Esophagus (tissue), 2 donors: ENCODE results near the gene DPM1. TPM values are rescaled to one million over a fixed set of nuclear protein-coding genes. Genes with fewer than 3 reads are reported as not detected.

Source experiments
- H3K27ac ChIP-seq, 2 donors: one replicate each; pipeline ENCODE4 v1.5.1; 2013; ENCODE audit warnings: low read depth in 2 of 2, mild to moderate bottlenecking in 2 of 2, inconsistent platforms in 1 of 2, low read length in 1 of 2, moderate library complexity in 1 of 2
- H3K27me3 ChIP-seq, 2 donors: one replicate each; pipeline ENCODE4 v1.6.1; 2013; ENCODE audit warnings: low read length in 2 of 2, control low read depth in 1 of 2, mild to moderate bottlenecking in 1 of 2; ENCODE audit not compliant: insufficient read depth in 2 of 2, control insufficient read depth in 1 of 2
- H3K36me3 ChIP-seq, 2 donors: one replicate each; pipeline ENCODE4 v1.6.1; 2013; ENCODE audit warnings: low read length in 1 of 2; ENCODE audit not compliant: control insufficient read depth in 2 of 2, insufficient read depth in 2 of 2
- H3K4me1 ChIP-seq, 2 donors: one replicate each; pipeline ENCODE4 v1.6.1; 2013; ENCODE audit warnings: low read length in 1 of 2; ENCODE audit not compliant: control insufficient read depth in 2 of 2, insufficient read depth in 2 of 2
- H3K4me3 ChIP-seq, 2 donors: one replicate each; pipeline ENCODE4 v1.5.1; 2013; ENCODE audit warnings: low read length in 2 of 2, mild to moderate bottlenecking in 2 of 2, low read depth in 1 of 2, moderate library complexity in 1 of 2
- H3K9me3 ChIP-seq, 2 donors: one replicate each; pipeline ENCODE4 v1.6.1; 2013; ENCODE audit warnings: mild to moderate bottlenecking in 2 of 2, low read depth in 1 of 2, low read length in 1 of 2, moderate library complexity in 1 of 2; ENCODE audit not compliant: control insufficient read depth in 2 of 2, insufficient read depth in 1 of 2
- WGBS, 2 donors: extraction: QIAGEN DNeasy Blood & Tissue Kit; methylation state at CpG; one replicate each; pipeline ENCODE4 v1.1.7; 2013; 5-methylcytosine and 5-hydroxymethylcytosine counted together
- polyA plus RNA-seq, 2 donors: library from polyadenylated mRNA; stranded (reverse); fragments of 200-250 nt; gene quantifications; one replicate each; pipeline ENCODE4 v1.2.3, GENCODE V29; 2013
- donor health status: healthy with polysubstance abuse.
- donor health status: Bipolar disorder and iron deficiency.

DPM1 gene
- polyA plus RNA-seq, 2 donors, result 20.7 to 55.8 TPM

DNA sequence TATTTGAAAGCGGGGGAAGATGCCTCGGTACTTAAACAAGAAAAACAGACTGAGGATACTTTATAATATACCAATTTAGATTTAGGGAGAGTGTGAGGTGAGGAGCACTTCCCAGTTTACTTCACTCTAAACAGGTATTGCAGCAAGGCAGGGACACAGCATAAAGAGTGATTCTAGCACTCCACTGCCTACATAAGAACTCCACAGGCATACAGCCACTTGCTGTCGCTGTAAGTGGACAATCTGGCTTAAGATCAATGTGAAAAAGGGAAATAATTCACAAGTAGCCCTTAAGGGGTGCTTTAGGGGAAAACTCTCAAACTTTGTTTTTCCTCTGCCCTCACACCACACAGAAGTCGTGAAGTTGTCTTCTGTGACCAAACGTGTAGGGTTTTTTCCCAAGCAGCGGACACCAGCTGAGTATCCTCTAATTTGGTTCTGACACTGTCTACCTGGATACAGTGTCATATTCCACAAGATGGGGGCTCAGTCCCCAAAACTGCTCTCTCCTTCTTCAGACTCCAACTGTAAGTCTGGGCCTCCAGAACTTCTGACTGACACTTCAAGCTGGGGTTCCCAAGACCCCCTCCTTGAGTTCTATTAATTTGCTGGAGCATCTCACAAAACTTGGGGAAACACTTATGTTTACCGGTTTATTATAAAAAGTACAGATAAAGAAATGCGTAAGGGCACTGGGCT is 36.4 kb downstream of the DPM1 start:
- Histone ChIP-seq H3K4me3 (no peak overlapping the region), H3K36me3 (peaks cover 0 to 3% of the 10 kb centered on the region in 2 donors), H3K27ac (no peak overlapping the region), H3K27me3 (no peaks in the 10 kb centered on the region), H3K9me3 (no peaks in the 10 kb centered on the region), H3K4me1 (peaks cover 5 to 8% of the 10 kb centered on the region in 2 donors)
- 69% methylated on average over 8 of the region's 8 CpGs for WGBS, 2 donors

DNA sequence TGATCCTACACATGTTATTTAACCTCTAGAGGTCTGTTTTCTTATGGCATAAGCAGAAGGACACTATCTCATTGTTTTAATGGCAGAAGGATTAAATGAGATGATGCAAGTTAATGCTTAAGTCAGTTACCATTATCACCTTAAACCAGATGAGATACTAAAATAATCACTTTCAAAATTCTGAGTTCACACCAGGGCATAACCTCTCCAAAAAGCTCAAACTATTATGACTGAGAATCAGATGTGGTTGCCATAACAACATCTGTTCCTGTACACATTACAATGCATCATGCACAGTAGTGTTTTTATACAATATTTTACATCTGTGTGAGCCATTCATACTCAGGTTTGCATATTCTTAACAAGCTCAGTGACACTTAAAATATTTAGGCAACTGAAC is 37.3 kb downstream of the DPM1 start:
- no peak overlapping the region for H3K4me3 ChIP-seq
- H3K4me1 ChIP-seq, result peaks cover 5 to 13% of the 10 kb centered on the region in 2 donors
- no peaks in the 10 kb centered on the region for H3K27me3 ChIP-seq
- H3K36me3 ChIP-seq, result peaks cover 0 to 3% of the 10 kb centered on the region in 2 donors
- no peak overlapping the region for H3K27ac ChIP-seq
- no peaks in the 10 kb centered on the region for H3K9me3 ChIP-seq

DNA sequence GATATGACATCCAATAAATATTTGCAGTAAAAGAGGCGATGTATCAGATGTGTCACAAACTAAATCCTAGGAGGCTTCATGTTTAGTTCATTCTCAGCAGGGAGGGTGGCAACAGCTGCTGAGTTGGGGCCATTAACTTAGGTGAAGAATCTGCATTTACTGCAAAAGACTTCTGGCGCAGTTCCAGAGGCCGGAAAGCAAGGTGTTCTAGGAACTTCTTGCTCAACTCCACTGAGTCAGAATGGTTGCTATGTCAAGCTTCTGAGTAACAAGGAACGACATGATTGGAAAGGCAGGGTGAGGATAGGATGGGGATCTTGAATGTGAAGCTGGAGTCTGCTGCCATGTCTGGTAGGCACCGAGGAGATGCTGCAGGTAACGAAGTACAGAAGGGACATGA is 38.8 kb downstream of the DPM1 start:
- Histone ChIP-seq H3K4me3 (no peak overlapping the region), H3K27ac (peak overlapping the region in 1 of 2 donors; percentile 24), H3K4me1 (peaks cover 5 to 13% of the 10 kb centered on the region in 2 donors), H3K27me3 (no peaks in the 10 kb centered on the region), H3K9me3 (no peaks in the 10 kb centered on the region), H3K36me3 (peaks cover 0 to 3% of the 10 kb centered on the region in 2 donors)
- 60 to 68% methylated on average over 6 of the region's 6 CpGs for WGBS, 2 donors

DNA sequence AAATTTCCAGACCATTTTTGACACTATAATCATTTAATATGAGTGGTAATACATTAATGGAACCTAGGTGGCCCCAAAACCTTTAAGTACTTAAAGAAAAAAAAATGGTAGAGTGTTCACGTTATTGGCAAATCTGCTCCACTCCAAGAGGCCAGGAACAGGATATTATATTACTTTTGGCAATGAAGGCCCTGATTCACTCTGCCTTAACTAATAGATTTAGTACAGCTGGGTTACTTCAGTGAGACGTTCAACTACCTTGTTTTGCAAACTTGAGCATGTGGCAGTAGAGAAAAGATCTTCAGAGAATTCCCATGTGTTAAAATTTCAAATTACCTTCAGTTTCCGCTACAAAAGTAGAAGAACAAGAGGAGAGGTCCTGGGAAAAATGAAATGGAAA is 39.9 kb downstream of the DPM1 start:
- no peaks in the 10 kb centered on the region for H3K9me3 ChIP-seq
- no peaks in the 10 kb centered on the region for H3K36me3 ChIP-seq
- no peaks in the 10 kb centered on the region for H3K27me3 ChIP-seq
- no peak overlapping the region for H3K4me3 ChIP-seq
- peaks cover 5 to 13% of the 10 kb centered on the region in 2 donors for H3K4me1 ChIP-seq
- 44 to 57% methylated on average over 3 of the region's 3 CpGs for WGBS, 2 donors
- H3K27ac ChIP-seq, result no peak overlapping the region

DNA sequence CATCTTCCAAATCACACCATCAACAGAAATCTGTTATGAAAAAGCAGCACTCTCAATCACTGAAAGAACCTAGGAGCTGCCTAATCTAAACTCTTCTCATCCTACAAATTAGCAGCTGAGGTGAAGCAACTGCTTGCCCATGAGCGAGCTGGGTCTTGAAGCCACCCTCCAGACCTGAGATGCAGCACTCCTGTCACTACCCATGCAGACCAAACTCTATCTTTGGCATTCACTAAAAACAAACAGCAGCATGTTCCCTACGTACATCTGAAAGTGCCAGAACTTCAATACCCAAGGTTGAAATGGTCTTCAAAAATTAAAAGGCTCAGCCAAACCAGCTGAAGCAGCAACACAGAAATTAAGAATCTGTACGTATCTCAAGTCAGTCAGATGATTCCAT is 41.4 kb downstream of the DPM1 start:
- Histone ChIP-seq H3K9me3 (no peaks in the 10 kb centered on the region), H3K36me3 (no peaks in the 10 kb centered on the region), H3K27ac (peak overlapping the region in 1 of 2 donors; percentile 53), H3K27me3 (no peaks in the 10 kb centered on the region), H3K4me3 (no peak overlapping the region), H3K4me1 (peaks cover 5 to 12% of the 10 kb centered on the region in 2 donors)
- WGBS, 2 donors, result 57 to 68% methylated on average over 3 of the region's 3 CpGs

DNA sequence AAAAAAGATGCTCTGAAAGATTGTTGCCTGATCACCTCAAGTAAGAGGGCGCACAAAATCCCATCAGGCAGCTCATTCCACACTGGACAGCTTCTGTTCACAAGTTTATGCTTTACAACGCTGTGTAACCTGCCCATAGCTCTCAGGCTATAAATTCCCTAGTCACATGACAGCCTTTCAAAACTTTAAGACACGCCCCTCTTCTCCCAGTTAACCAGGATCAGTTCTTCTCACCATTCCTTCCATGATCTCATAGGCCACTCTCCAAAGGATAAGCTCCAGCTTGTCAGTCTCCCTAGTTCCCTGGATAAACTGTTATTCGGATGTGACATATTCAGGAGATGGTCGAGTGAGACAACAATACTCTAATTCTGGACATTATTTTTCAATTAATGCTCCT is 42.1 kb downstream of the DPM1 start:
- Histone ChIP-seq H3K9me3 (no peaks in the 10 kb centered on the region), H3K4me3 (no peak overlapping the region), H3K27ac (no peak overlapping the region), H3K27me3 (no peaks in the 10 kb centered on the region), H3K36me3 (no peaks in the 10 kb centered on the region), H3K4me1 (peaks cover 5 to 10% of the 10 kb centered on the region in 2 donors)
- 41 to 44% methylated on average over 5 of the region's 5 CpGs for WGBS, 2 donors

DNA sequence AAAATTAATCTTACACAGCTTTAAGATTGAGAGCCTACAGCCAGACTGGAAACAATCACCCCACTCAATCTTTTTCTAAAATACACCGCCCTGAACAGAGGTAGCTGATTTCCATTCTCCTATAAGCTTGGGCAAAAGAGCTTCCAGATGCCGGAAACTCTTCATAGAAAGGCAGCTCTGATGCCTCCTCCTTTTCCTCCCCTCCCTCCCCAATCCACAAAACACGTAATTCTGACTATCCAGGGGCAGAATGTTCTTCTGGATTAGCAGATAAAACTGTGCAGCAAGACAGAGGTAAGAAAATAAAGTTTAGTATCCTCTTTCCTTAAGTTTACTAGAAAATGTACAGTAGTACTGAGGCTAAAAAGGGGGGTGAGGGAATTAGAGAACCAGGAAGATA is 42.9 kb downstream of the DPM1 start:
- Histone ChIP-seq H3K4me3 (no peak overlapping the region), H3K36me3 (no peaks in the 10 kb centered on the region), H3K27ac (no peak overlapping the region), H3K9me3 (no peaks in the 10 kb centered on the region), H3K4me1 (peaks cover 5 to 10% of the 10 kb centered on the region in 2 donors), H3K27me3 (no peaks in the 10 kb centered on the region)
- WGBS, 2 donors, result 39 to 42% methylated on average over 3 of the region's 3 CpGs

DNA sequence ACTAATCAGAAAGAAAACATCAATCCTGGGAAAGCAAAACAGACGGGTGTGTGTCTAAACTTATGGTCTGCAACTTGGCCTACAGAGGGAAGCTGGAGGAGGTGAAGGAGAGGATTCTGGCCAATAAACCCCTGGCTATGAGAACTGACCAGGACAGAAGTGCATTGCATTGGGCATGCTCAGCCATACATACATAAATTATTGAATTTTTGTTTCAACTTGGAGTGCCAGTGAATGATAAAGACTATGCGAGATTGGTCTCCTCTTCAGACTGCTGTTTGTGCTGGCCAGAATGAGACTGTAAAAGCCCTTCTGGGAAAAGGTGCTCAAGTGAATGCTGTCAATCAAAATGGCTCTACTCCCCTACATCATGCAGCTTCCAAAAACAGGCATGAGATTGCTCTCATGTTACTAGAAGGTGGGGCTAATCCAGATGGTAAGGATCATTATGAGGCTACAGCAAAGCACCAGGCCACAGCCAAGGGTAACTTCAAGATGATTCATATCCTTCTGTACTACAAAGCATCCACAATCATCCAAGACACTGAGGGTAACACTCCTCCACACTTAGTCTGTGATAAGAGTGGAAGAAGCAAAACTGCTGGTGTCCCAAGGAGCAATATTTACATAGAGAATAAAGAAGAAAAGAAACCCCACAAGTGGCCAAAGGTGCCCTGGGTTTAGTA is 44.5 kb downstream of the DPM1 start:
- Histone ChIP-seq H3K27me3 (no peaks in the 10 kb centered on the region), H3K4me1 (peaks cover 0 to 6% of the 10 kb centered on the region in 2 donors), H3K9me3 (no peaks in the 10 kb centered on the region), H3K27ac (no peak overlapping the region), H3K36me3 (no peaks in the 10 kb centered on the region), H3K4me3 (no peak overlapping the region)
- WGBS, 2 donors, result 62 to 67% methylated on average over 2 of the region's 2 CpGs

DNA sequence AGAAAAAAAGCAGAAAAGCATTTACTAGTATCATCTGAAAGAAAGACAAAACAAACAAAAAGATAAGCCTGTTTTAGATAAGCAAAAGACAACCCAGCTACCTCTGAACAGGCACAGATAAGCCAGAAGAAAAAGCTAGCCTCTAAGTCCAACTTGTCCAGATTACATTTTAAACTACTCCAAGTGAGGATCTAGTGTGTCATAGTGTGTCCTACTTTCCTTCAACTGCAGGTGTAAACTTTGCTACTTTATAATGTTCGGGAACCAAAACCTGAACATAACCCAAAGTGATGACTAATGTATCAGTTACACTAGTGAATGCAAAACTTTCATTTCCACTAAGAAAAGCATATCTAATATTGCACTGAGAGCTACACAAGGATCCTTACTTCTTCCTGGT is 46.6 kb downstream of the DPM1 start:
- no peak overlapping the region for H3K4me3 ChIP-seq
- H3K36me3 ChIP-seq, result no peaks in the 10 kb centered on the region
- H3K4me1 ChIP-seq, result peaks cover 0 to 4% of the 10 kb centered on the region in 2 donors
- WGBS, 2 donors, result 35% methylated on average over 1 of the region's 1 CpG
- H3K27ac ChIP-seq, result no peak overlapping the region
- H3K27me3 ChIP-seq, result no peaks in the 10 kb centered on the region
- H3K9me3 ChIP-seq, result no peaks in the 10 kb centered on the region

DNA sequence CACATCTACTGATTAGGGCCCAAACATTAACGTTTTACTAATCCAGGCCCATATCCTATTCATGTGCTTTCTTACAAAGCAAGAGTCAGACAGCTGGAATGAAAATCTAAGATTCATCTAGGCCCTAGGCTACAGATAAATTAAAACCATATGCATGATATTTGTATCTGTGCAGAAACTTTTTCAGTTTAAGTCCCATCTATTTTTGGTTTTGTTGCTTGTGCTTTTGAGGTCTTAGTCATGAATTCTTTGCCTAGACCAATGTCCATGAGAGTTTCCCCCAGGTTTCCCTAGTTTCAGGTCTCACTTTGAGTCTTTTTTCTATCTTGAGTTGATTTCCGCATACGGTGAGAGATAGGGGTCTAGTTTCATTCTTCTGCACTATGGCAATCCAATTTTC is 47.3 kb downstream of the DPM1 start:
- WGBS, 2 donors, result 55 to 57% methylated on average over 3 of the region's 3 CpGs
- no peaks in the 10 kb centered on the region for H3K4me1 ChIP-seq
- no peaks in the 10 kb centered on the region for H3K9me3 ChIP-seq
- H3K36me3 ChIP-seq, result no peaks in the 10 kb centered on the region
- no peaks in the 10 kb centered on the region for H3K27me3 ChIP-seq
- H3K4me3 ChIP-seq, result no peak overlapping the region
- H3K27ac ChIP-seq, result no peak overlapping the region
